NOMO-1 (cell line): Measurements from ENCODE around the gene MAP2K7.

Source experiments
- DNase-seq, 2 experiments: peaks; one replicate each; lab custom pipeline; 2025; ENCODE audit not compliant: unreplicated experiment in 2 of 2; lab: John Stamatoyannopoulos, UW

MAP2K7 gene

DNA sequence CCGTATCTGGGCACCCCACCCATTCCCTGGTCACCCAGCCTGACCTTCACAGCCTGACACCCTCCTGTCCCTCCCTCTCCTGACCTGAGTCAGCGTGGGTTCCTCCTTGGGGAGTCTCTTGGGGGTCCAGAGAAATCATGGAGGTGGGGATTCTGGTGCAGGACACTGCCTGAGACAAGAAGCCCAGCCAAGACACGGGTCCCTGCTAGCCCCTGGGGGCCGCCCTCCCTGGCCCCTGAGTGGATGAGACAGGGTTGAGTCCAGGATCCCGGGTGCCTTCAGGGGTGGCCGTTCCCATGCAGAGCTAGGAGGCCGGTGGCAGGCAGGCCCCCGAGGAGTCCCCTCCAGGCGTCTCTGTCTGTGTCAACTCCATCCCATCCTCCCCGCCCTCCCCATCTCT lies 1.6 kb downstream of the MAP2K7 start:
- DNase-seq, result no peak

DNA sequence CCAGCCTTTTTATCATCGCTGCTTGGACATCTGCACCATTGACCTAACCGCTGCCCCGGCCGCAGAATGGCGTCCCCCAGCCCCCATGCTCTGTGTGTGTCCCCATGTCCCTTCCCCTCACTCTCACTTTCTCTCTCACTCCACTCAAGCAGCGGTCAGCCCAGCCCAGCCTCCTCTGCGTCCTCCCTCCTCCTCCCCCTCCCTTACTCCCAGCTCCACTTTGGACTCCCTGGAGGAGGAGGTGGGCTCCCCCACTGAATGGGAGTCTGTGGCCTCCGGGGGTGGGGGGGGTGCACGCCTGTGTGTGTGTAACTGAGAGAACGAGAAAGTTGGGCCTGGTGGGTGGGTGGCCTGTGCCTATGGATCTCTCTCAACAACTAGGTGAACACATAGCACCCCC lies 2.2 kb downstream of the MAP2K7 start:
- no peak for DNase-seq

DNA sequence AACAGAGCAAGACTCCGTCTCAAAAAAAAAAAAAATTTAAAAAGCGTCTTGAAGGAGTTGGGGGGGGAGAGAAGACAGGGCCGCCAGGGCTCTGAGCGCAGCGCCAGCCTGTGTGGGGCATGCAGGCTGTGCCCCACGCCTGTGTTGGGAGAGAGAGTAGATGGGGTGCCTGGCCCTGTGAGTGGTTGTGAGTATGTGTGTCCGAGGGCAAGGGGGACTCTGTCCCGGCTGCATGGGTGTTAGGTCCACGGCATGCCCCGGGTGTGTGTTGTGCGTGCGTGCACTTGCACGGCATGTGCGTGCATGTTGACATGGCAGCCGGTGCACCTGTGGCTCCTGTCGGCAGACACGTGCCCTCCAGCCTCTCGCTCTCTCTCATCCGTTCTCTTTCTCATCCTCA lies 3.4 kb downstream of the MAP2K7 start:
- DNase-seq, result no peak

DNA sequence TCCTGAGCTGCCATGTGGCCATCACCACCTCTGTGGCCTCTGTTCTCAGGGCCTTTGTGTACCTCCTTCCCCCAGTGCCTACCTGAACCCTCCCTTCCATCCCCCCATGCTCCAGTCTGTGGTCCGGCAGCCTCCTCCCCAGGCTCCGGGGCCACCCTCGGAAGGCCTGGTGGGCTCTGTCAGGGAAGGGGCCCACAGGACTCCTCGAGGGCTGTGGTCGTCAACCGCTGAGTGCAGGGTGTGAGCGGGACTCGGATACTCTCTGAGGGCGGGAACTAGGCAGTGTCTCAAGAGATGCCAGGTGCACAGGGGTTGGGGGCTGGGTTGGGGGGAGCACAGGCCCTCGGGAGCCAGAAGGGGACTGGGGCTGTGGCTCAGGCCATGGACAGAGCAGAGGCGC lies 3.9 kb downstream of the MAP2K7 start:
- DNase-seq, result no peak

DNA sequence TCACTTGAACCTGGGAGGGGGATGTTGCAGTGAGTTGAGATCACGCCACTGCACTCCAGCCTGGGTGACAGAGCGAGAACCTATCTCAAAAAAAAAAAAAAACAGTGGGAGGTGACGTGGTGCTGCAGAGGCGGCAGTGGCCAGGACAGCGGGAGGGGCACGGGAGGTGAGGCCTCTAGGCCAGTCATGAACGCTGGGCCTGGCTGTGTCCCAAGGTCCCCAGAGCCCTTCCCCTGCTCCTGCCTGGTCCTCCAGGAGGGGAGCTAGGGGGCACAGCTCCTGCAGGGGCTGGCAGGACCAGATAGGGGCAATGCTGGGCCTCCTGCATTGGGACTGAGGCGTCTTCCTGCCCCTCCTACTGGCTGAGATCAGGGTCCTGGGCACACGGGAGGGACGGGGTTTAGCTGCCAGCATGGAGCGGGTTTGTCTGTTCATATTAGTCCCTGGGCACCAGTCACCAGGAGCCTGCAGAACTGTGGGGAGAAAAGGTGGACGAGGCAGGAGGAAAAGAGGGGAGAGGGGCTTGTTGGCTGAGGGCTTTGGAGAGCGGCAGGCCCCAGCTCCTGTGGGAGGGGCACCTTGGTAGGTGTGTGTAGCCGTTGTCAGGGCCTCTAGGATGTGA lies 4.5 kb downstream of the MAP2K7 start:
- no peak for DNase-seq

DNA sequence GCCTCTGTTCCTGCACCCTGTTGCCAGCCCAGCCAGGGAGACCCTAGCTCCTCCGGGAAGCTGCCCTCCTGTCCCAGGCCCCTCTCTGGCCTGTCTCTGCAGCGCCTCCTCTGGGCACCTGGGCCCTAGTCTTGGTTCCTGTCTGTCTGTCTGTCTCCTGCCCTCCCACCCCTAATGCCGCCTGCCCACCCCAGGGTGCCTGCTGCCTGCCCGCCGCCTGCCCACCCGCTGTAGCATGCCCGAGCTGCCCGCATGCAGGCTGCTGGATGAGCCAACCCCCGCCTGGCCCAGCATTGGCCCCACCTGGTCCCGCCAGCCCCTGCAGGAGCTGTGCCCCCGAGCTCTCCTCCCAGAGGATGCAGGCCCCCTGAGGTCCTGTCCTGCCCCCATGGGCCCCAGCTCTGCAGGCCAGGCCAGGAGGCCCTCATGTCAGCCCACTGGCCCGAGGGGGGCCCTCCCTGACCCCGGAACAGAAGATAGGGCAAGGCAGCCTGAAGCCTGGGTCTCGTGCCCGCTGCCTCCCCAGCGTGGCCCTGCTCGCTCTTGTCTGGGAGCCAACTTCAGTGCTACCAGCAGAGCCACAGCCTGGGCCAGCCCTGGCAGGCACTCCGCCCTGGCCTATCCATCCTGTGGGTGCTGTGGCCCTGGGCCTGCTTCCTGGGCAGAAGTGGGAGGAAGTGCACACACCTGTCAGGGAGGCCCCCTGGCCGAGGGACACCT lies 5.2 kb downstream of the MAP2K7 start:
- DNase-seq, result no peak

DNA sequence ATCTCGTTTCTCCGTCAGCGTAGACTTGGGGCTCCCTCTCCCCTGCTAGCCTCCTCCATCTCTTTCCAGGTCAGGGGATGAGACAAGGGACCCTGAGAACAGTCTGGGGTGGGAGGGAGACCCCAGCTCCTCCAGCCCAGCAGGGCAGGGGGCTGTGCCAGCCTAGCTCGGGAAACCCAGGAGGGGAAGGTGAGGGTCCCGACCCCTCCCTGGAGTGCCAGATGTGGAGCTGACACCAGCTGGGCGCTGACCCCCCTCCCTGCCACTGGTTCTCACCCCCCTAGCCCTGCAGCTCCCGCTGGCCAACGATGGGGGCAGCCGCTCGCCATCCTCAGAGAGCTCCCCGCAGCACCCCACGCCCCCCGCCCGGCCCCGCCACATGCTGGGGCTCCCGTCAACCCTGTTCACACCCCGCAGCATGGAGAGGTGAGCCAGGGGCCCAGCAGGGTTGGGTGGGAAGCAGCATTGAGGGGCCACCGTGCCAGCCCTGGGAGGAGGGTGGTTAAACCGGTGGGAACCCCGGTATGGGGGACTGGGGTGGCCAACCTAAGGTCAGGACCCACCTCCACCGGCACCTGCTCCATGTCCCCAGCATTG lies 5.9 kb downstream of the MAP2K7 start:
- no peak for DNase-seq

DNA sequence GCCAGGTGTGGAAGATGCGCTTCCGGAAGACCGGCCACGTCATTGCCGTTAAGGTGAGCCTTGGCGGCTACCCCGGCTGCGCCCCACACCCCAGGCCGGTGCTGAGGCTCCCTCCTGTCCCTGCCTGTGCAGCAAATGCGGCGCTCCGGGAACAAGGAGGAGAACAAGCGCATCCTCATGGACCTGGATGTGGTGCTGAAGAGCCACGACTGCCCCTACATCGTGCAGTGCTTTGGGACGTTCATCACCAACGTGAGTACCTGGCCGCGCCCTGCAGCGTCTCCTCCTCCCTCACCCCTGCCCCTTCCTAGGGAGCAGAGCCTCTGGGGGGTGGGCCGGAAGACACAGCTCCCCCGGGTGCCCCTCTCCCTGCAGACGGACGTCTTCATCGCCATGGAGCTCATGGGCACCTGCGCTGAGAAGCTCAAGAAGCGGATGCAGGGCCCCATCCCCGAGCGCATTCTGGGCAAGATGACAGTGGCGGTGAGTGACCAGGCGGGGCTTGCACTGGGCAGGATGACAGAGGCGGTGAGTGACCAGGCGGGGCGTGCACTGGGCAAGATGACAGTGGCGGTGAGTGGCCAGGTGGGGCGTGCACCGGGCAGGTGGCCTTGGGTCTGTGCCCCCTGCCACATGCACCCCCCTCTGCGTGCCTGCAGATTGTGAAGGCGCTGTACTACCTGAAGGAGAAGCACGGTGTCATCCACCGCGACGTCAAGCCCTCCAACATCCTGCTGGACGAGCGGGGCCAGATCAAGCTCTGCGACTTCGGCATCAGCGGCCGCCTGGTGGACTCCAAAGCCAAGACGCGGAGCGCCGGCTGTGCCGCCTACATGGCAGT lies 6.9 kb downstream of the MAP2K7 start:
- no peak for DNase-seq

DNA sequence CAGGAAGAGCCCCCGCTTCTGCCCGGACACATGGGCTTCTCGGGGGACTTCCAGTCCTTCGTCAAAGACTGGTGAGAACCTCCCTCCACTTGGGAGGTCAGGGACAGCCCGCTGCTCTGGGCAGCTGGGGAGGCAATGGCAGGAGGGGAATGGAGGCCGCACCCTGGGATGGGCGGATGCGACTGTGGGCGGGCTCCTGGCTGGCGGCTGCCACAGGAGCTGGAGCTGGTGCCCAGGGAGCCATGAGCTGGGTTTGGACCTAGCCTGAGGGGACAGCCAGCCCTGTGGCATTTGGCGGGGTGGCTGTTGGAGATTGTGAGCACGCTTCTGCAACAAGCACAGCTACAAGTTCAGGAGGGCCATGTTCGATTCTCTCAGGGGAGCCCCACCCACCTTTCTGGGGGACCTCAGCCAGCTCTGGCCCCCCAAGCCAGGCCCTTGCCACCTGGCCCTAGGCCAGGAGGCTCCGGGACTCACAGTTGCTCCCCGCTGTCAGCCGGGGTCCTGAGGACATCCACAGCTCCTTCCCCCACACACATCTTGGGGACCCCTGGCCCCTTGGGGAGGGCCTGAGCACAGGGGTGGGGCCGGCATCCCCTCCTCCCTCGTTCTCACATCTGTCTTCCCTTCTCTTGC lies 7.9 kb downstream of the MAP2K7 start:
- DNase-seq, result no peak

DNA sequence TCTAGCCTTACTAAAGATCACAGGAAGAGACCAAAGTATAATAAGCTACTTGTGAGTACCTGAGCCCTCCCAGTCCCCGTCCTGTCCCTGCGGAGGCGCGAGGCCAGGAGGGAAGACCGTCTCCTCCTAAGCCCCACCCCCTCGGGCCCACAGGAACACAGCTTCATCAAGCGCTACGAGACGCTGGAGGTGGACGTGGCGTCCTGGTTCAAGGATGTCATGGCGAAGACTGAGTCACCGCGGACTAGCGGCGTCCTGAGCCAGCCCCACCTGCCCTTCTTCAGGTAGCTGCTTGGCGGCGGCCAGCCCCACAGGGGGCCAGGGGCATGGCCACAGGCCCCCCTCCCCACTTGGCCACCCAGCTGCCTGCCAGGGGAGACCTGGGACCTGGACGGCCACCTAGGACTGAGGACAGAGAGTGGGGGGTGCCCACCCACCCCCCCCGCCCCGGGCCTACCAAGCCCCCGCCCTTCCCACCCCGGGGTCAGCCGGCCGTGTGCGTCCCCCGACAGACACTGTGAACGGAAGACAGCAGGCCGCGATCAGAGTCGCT lies 8.5 kb downstream of the MAP2K7 start:
- no peak for DNase-seq

DNA sequence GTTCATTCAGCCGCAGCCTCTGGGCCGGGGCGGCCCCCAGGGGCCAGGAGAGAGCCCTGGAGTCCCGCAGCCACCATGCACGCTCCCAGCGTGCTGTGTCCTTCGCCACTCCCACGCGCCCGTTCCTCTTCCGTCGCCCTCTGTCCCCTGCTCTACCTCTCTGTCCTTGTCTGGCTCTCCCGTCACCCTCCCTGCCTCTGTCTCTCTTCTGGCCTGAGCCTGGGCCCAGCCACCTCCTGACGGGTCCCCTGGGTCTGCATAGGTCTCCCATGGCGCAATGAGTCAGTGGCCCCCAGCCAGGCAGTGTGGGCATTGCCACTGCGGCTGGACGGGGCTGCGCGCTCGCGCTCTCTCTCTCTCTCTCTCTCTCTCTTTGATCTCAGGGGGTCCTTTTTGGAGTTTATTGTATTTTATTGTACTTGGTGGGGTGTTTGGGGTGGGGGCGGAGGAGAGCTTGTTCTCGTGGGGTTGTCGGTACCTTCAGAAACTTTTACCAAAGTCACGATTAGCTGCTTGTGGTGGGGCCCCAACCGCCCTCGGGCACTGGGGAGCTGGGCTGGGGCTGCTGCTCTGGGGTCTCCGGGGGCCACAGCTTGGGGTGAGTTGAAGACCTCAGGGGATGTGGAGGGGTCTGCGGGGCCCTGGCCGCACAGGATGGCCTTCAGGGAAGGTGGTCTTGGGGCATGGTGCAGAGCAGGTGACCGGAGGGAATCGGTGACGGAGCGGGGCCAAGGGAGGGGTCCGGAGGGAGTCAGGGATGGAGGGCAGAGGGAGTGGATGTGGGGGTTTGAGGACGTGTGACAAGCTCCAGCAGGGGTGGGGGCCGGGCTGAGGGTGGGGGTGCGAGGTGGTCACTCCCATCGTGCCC lies 9.3 kb downstream of the MAP2K7 start:
- no peak for DNase-seq

DNA sequence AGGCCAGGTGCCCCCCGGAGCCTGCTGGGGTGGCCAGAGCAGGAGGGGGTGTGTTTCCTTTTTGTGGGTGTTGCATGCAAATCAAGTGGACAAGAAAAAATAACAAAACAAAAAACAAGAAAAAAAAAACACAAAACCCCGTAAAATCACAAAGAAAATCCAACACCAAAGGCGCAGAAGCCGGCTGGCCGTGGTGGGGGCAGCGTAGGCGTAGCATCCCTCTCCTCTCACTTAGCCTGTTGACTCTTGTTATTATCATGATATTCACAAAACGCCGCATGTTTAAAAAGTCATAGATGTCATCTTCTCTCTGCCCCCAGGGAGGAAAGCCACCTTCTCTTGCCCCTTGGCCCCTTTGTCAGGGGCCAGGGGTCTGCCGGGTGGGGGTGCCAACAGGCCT lies 10.0 kb downstream of the MAP2K7 start:
- DNase-seq, result no peak

DNA sequence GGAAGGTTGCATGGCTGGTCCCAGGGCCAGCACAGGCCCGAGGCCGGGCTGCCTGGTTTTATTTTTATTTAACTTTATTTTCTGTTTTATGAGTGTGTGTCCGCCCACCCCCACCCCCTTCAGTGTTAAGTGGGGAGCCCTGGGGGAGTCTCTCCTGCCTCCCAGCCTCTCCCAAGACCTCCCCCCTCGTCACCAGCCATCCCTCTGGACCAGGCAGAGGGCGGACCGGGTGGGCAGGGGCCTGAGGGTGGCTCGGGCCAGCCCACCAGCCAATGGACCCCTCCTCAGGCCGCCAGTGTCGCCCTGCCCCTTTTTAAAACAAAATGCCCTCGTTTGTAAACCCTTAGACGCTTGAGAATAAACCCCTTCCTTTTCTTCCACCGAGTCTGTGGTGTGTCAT lies 10.4 kb downstream of the MAP2K7 start:
- no peak for DNase-seq

DNA sequence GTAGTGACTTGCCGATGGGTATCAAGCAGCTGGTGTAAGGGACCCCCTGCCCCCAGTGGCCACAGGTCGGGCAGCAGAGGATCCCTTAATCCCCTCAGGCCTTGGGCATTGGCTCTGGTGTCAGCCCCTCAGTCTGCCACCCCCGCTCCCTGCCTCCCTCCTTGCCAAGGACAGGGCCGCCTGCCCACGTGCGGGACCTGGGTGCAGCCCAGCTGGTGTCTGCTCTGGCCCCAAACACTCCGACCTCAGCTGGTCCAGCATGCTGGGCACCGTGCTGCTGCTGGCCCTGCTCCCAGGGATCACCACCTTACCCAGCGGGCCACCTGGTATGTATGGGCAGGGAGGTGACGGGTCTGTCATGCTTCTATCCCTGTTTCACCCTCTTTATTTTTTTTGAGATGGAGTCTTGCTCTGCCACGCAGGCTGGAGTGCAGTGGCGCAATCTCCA lies 10.9 kb downstream of the MAP2K7 start, which contains the start of gene TGFBR3L:
TSS of gene TGFBR3L (plus strand) at position 233 of the 448 bp plus-strand sequence.
- DNase-seq, result no peak

DNA sequence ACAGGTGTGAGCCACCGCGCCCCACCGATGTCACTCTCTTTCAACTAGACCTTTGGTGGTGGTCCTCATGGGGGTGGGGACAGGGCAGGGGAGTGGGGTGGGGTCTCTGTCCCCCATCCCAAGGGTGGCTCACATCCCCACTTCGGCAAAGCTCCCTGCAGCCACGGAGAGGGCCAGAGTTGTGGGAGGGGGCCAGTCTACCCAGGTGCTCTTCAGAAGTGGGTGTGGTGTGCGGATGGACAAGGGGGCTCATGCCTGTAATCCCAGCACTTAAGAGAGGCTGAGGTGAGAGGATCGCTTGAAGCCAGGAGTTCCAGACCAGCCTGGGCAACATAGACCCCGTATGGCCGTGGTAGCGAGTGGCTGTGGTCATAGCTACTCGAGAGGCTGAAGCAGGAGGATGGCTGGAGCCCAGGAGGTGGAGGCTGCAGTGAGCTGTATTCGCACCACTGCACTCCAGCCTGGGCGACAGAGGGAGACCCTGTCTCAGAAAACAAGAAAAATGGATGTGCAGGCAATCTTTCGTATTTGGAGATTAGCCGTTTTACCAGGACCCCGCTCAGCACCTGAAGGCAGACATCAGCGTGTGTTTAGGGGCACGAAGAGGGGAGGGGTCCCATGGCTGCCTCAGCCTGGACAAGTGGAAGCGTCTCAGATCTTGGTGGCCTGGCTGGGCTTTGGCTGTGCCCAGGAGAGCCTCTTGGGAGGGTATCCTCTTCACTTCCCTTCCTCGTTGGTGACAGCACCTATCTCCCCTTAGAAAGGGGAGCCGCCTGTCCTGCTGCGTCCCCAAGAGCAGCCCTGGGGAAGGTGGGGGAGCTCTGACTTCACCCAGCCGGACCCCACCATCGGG lies 11.8 kb downstream of the MAP2K7 start:
- no peak for DNase-seq

DNA sequence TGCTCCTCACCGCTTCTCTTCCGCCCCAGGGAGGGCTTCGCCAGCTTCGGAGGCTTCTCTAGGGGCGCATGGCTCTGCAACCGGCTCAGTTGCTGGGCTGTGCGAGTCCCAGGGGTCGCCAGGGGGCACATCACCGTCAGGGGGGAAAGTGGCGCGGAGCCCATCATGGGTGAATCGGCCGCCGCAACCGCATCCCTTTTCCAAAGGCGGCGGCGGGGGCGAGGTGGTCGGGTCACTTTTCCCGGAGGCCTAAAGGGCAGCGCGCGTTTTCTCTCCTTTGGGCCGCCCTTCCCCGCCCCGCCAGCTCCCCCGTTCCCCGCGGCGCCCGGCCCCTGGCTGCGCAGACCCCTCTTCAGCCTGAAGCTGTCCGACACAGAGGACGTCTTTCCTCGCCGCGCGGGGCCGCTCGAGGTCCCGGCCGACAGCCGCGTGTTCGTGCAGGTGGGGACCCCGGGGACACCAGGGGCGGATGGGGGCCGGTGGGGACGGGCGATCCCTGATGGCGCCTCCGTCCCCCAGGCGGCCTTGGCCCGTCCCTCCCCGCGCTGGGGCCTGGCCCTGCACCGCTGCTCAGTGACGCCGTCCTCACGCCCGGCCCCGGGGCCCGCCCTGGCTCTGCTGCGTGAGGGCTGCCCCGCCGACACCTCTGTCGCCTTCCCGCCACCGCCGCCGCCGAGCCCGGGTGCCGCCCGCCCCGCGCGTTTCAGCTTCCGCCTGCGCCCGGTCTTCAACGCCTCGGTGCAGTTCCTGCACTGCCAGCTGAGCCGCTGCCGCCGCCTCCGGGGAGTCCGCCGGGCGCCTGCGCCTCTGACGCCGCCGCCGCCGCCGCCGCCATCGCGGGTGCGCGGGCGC lies 12.7 kb downstream of the MAP2K7 start:
- peak; percentile 58 to 63 for DNase-seq

DNA sequence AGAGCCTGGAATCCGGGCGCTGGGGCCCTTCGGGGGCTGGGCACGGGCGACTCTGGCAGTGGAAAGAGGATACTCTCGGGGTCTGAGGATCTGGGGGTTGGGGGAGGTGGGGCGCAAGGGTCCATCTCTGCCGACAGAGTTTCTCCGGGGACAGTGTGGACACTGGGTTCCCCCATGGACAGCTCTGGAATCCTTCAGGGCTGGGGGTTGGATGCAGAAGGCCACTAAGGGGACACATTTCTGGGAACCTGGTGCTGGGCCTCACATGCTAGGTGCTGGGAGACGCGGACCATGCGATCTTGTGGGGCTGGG lies 13.2 kb downstream of the MAP2K7 start:
- DNase-seq, result no peak
